HFF-Myc (cell line): ENCODE measurements around the gene SPPL3.

Source experiments
- DNase-seq: peaks from one replicate; pipeline ENCODE4 v3.0.0-alpha.2; 2011; ENCODE audit warnings: low read depth; ENCODE audit errors: extremely low read depth
- H3K4me3 ChIP-seq: replicated peaks from 2 replicates; pipeline ENCODE4 v1.5.1; 2011; ENCODE audit warnings: low read depth, mild to moderate bottlenecking, control low read depth, low read length
- CTCF ChIP-seq: IDR thresholded peaks from 2 replicates; pipeline ENCODE4 v1.5.1; 2012; ENCODE audit warnings: mild to moderate bottlenecking, low read depth, low read length, control low read depth; ENCODE audit errors: missing control alignments

The SPPL3 gene

GRCh38 chr12:120774169-120774916 is 129.8 kb downstream of the SPPL3 start:
- TF ChIP-seq CTCF, result no peak
- no peak overlapping the region for H3K4me3 ChIP-seq
- no peak for DNase-seq

DNA sequence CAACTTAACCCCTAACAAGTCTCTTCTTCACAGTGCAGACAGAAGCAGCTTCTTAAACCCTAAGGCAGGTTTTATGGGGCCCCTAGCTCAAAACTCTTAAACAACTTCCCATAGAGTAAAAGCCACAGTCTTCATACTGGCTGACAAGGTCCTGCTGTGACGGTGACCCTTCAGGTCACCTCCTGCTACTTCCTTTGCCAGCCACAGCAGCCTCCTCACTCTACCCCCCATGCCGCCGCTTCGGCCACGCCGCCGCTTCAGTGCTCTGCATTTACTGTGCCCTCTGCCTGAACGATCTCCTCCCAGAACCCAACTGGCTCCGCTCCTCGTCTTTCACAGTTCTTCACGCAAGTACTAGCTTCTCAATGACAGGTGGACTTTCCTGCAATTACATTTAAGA is 133.1 kb downstream of the SPPL3 start:
- no peak for TF ChIP-seq CTCF
- no peak overlapping the region for H3K4me3 ChIP-seq
- DNase-seq, result no peak

GRCh38 chr12:120767071-120768024 is 136.8 kb downstream of the SPPL3 start:
- no peak for DNase-seq
- TF ChIP-seq CTCF, result no peak
- no peak overlapping the region for H3K4me3 ChIP-seq

GRCh38 chr12:120766566-120766965 is 137.6 kb downstream of the SPPL3 start:
- no peak for DNase-seq

GRCh38 chr12:120764816-120765215 is 139.3 kb downstream of the SPPL3 start:
- no peak for TF ChIP-seq CTCF
- no peak overlapping the region for H3K4me3 ChIP-seq
- no peak for DNase-seq

More at GRCh38 chr12:120766566-120766965, 137.6 kb downstream of the SPPL3 start:
- no peak overlapping the region for H3K4me3 ChIP-seq
- TF ChIP-seq CTCF, result no peak

DNA sequence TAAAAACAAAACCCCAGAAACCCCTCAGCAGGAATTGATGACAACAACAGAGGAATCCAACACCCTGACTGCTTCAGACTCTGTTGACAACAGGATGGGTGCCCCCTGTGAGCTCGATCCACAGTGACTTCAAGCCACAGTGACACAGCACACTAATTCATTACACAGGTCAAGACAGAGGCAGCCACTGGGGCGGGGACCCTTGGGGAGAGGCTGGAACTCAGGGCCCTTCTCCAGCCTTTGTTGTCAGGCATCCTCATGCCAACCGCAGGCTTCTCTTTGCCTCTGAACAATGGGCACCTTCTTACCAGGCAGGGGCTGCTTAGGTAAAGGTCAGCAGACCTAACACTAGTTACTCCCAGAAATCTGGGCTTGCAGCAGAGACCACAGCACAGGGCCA is 140.9 kb downstream of the SPPL3 start:
- no peak overlapping the region for H3K4me3 ChIP-seq
- no peak for TF ChIP-seq CTCF
- no peak for DNase-seq
